GM21723 (cell line): ENCODE results near the gene CRCP.
"Not testable (repeated sequence)": the region's sequence is repeated elsewhere in the genome, so short reads cannot be mapped to it uniquely, and the experiment has no call there.

Source experiments
- ATAC-seq: cut with Tn5 transposase; IDR thresholded peaks from one replicate; pipeline ENCODE4 v1.9.1; 2021; ENCODE audit warnings: mild to moderate bottlenecking, moderate library complexity; ENCODE audit not compliant: unreplicated experiment

CRCP gene

GRCh38 chr7:66152371-66153191, 37.9 kb downstream of the CRCP start:
- ATAC-seq: no peak

GRCh38 chr7:66153691-66154090, 39.0 kb downstream of the CRCP start:
- ATAC-seq: no peak

- not testable (repeated sequence) for ATAC-seq
These were observed 41.4 kb downstream of the CRCP start for GRCh38 chr7:66156035-66156434.

GRCh38 chr7:66157060-66157459, 42.4 kb downstream of the CRCP start:
- no peak for ATAC-seq

DNA sequence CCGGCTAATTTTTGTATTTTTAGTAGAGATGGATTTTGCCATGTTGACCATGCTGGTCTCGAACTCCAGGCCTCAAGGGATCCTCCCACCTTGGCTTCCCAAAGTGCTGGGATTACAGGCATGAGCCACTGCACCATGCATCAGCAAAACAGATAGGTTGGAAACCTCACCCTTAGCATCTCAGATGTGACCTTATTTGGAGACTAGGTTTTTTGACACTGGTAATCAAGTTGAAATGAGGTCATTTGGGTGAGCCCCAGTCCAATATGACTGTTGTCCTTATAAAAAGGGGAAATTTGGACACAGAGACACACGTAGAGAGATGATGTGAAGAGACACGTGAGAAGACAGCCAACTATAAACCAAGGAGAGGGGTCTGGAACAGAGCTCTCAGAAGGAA, 48.0 kb downstream of the CRCP start:
- no peak for ATAC-seq

GRCh38 chr7:66163186-66163610, 48.6 kb downstream of the CRCP start:
- no peak for ATAC-seq

DNA sequence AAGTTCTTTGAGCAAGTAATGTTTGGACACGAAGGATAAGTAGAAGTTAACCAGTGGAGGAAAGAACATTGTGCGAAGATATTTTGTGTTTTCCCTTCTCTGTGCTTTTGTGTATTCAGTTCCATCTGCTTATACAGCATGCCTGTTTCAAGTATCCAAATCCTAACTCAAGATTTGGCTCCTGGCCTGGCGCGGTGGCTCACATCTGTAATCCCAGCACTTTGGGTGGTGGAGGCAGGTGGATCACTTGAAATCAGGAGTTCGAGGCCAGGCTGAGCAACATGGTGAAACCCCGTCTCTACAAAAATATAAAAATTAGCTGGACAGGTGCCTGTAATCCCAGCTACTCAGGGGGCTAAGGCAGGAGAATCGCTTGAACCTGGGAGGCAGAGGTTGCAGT, 49.7 kb downstream of the CRCP start:
- ATAC-seq: no peak

- no peak for ATAC-seq
These were observed 53.2 kb downstream of the CRCP start for GRCh38 chr7:66167773-66168387.

- ATAC-seq: no peak
These were observed 55.0 kb downstream of the CRCP start for GRCh38 chr7:66169616-66170015.

DNA sequence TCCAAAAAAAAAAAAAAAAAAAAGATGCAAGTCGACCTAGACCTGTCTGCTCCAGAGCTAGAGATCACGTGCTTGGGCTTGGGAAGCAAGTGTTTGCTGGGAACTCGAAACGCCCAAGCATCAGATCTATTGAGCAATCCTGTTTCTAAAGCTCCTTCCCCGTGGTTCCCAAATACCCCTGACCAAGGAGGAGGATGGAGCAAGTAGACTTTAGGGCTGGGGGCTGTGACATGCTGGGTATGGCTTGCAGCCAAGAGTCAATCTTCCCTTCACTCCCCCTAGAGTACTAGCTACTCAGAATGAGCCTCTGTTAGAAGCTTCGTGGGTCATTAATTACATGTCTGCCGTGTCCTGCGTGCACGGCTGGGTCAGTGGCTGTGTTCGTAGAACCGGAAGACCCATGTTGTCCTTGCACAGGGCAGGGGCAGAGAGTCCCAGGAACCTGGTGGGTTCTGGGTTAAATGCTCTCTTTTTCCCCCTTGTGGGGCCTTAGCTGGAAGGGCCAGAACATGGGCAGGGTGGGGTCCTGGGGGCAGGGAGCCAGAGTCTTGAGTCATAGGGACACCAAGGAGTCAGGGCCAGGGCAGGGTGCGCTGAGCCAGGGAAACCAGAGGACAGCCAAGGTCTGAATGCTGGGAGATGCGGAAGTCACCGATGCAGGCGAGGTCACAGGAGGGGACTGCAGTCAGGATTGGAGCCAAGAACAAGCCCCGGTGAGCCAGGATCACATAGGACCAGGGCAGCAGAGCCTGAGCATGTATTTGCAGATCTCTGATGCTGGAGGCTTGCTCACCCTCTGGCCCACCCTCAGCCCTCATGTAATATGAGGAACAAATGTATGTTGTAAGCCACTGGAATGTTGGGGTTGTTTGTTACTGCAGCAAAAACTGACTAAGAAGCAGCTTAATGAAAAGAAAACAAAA, 55.9 kb downstream of the CRCP start:
- ATAC-seq: no peak

DNA sequence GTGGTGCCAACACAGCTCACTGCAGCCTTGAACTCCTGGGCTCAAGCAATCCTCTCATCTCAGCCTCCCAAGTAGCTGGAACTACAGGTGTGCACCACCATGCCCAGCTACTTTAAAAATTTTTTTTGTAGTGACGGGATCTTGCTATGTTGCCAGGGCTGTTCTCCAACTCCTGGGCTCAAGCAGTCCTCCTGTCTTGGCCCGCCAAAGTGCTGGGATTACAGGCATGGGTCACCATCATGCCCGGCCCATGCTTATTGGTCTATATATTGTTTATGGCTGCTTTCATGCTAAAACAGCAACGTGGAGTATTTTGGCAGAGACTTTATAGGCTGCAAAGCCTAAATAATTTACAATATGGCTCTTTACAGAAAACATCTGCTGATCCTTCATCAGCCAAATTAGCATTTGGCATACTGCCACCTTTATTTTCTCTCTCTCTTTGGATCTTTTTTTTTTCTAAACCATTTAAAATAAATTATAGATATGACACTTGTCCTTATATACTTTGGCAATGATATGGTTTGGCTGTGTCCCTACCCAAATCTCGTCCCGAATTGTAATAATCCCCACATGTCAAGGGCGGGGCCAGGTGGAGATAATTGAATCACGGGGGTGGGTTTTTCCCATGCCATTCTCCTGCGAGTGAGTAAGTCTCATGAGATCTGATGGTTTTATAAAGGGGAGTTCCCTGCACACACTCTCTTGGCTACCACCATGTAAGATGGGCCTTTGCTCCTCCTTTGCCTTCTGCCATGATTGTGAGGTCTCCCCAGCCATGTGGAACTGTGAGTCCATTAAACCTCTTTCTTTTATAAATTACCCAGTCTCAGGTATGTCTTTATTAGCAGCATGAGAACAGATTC, 58.1 kb downstream of the CRCP start:
- ATAC-seq: not testable (repeated sequence)

GRCh38 chr7:66173856-66174255, 59.2 kb downstream of the CRCP start:
- no peak for ATAC-seq

GRCh38 chr7:66175006-66175405, 60.4 kb downstream of the CRCP start:
- not testable (repeated sequence) for ATAC-seq

GRCh38 chr7:66176914-66177313, 62.3 kb downstream of the CRCP start:
- no peak for ATAC-seq

GRCh38 chr7:66178258-66178657, 63.6 kb downstream of the CRCP start:
- ATAC-seq: no peak

- no peak for ATAC-seq
These were observed 66.7 kb downstream of the CRCP start for GRCh38 chr7:66181329-66181728.

- ATAC-seq: no peak
These were observed 67.2 kb downstream of the CRCP start for GRCh38 chr7:66181845-66182244.

- no peak for ATAC-seq
These were observed 68.3 kb downstream of the CRCP start for GRCh38 chr7:66182920-66183319.

DNA sequence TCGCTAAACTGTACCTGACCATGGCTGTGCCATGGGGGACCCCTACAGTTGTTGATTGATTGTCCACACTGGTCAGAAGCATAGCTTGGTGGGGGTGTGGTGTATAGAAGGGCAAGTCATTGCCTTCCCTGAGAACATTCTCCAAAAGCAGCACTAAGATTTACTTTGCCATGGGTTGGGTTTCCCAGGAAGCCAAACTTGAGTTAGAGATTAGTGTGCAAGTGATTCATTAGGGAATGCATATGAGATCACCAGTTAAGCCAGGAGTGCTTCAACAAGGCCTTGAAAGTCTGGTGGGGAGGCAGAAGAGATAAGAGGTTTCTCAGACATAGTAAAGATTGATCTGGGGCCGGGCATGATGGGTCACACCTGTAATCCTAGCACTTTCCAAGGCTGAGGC, 69.1 kb downstream of the CRCP start:
- ATAC-seq: no peak

DNA sequence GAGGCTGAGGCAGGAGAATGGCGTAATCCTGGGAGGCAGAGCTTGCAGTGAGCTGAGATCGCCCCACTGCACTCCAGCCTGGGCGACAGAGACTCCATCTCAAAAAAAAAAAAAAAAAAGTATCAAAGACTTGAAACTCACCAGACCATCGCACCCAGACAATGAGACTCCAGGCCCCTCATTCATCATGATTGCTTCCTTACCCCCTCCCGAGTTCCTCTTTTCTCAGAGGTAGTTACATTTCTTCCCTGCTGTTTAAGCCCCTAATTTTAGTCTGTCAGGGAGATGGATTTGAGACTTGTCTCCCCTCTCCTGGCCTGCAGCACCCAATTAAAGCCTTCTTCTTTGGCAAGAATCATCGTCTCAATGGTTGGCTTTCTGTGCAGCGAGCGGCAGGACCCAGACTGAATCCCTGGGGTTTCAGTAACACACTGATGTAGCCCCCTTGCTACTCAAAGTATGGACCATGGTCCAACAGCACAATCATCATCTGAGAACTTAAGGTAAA, 71.1 kb downstream of the CRCP start:
- no peak for ATAC-seq
